ENCODE data around the gene GDPD5.

The GDPD5 gene

GRCh38 chr11:75502138-75502537, 23.6 kb downstream of the GDPD5 start:
- no peak for TF ChIP-seq EZH2 (IDR thresholded peaks at IDR 0.05; ENCODE audit: borderline replicate concordance, low read length)
- TF ChIP-seq, protein P1, sequence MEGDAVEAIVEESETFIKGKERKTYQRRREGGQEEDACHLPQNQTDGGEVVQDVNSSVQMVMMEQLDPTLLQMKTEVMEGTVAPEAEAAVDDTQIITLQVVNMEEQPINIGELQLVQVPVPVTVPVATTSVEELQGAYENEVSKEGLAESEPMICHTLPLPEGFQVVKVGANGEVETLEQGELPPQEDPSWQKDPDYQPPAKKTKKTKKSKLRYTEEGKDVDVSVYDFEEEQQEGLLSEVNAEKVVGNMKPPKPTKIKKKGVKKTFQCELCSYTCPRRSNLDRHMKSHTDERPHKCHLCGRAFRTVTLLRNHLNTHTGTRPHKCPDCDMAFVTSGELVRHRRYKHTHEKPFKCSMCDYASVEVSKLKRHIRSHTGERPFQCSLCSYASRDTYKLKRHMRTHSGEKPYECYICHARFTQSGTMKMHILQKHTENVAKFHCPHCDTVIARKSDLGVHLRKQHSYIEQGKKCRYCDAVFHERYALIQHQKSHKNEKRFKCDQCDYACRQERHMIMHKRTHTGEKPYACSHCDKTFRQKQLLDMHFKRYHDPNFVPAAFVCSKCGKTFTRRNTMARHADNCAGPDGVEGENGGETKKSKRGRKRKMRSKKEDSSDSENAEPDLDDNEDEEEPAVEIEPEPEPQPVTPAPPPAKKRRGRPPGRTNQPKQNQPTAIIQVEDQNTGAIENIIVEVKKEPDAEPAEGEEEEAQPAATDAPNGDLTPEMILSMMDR (IDR thresholded peaks at IDR 0.05; ENCODE audit: low read length): no peak
- Histone ChIP-seq H3K9ac (ENCODE audit: low read length) (no peak overlapping the region), H3K36me3 (ENCODE audit: insufficient read depth, low read length) (no peaks in the 10 kb centered on the region), H3K79me2 (ENCODE audit: insufficient read depth, low read length) (no peaks in the 10 kb centered on the region), H3K27me3 (ENCODE audit: insufficient read depth, low read length) (no peaks in the 10 kb centered on the region; the same call in 1 of the 2 replicates), H3K9me2 (ENCODE audit: low read depth, low read length) (no peaks in the 10 kb centered on the region), H4K20me1 (ENCODE audit: insufficient read depth, low read length) (no peaks in the 10 kb centered on the region), H2AFZ (ENCODE audit: low read length) (no peak overlapping the region), H3K4me1 (ENCODE audit: insufficient read depth, low read length, severe bottlenecking) (no peaks in the 10 kb centered on the region), H3K4me3 (ENCODE audit: low read depth, low read length, poor library complexity, severe bottlenecking) (no peak overlapping the region), H3K27ac (ENCODE audit: low read depth, low read length, poor library complexity, severe bottlenecking) (no peak overlapping the region), H3K9me3 (ENCODE audit: low read length) (no peaks in the 10 kb centered on the region), H3F3A (ENCODE audit: insufficient read depth, low read length) (no peaks in the 10 kb centered on the region), H3K4me2 (ENCODE audit: low read length) (no peak overlapping the region)

- Histone ChIP-seq H3F3A (ENCODE audit: insufficient read depth, low read length) (no peaks in the 10 kb centered on the region), H3K27ac (ENCODE audit: low read depth, low read length, poor library complexity, severe bottlenecking) (no peak overlapping the region), H3K4me2 (ENCODE audit: low read length) (no peak overlapping the region), H3K27me3 (ENCODE audit: insufficient read depth, low read length) (no peaks in the 10 kb centered on the region), H3K9me2 (ENCODE audit: low read depth, low read length) (no peaks in the 10 kb centered on the region), H3K4me1 (ENCODE audit: insufficient read depth, low read length, severe bottlenecking) (no peaks in the 10 kb centered on the region), H3K36me3 (ENCODE audit: insufficient read depth, low read length) (no peaks in the 10 kb centered on the region), H2AFZ (ENCODE audit: low read length) (no peak overlapping the region), H3K4me3 (ENCODE audit: low read depth, low read length, poor library complexity, severe bottlenecking) (no peak overlapping the region), H4K20me1 (ENCODE audit: insufficient read depth, low read length) (no peaks in the 10 kb centered on the region), H3K9me3 (ENCODE audit: low read length) (no peaks in the 10 kb centered on the region), H3K79me2 (ENCODE audit: insufficient read depth, low read length) (no peaks in the 10 kb centered on the region), H3K9ac (ENCODE audit: low read length) (no peak overlapping the region)
- TF ChIP-seq, protein P1 (IDR thresholded peaks at IDR 0.05; ENCODE audit: low read length): no peak
Measured at GRCh38 chr11:75500742-75501141, 25.0 kb downstream of the GDPD5 start.

- Histone ChIP-seq H3K4me3 (ENCODE audit: low read depth, low read length, poor library complexity, severe bottlenecking) (no peak overlapping the region), H2AFZ (ENCODE audit: low read length) (no peak overlapping the region), H3K9me2 (ENCODE audit: low read depth, low read length) (no peaks in the 10 kb centered on the region), H4K20me1 (ENCODE audit: insufficient read depth, low read length) (no peaks in the 10 kb centered on the region), H3K36me3 (ENCODE audit: insufficient read depth, low read length) (no peaks in the 10 kb centered on the region), H3K27ac (ENCODE audit: low read depth, low read length, poor library complexity, severe bottlenecking) (no peak overlapping the region), H3K4me2 (ENCODE audit: low read length) (no peak overlapping the region), H3K79me2 (ENCODE audit: insufficient read depth, low read length) (no peaks in the 10 kb centered on the region), H3K27me3 (ENCODE audit: insufficient read depth, low read length) (no peaks in the 10 kb centered on the region), H3K9ac (ENCODE audit: low read length) (no peak overlapping the region), H3K9me3 (ENCODE audit: low read length) (no peaks in the 10 kb centered on the region), H3F3A (ENCODE audit: insufficient read depth, low read length) (no peaks in the 10 kb centered on the region), H3K4me1 (ENCODE audit: insufficient read depth, low read length, severe bottlenecking) (no peaks in the 10 kb centered on the region)
- TF ChIP-seq, protein P1 (IDR thresholded peaks at IDR 0.05; ENCODE audit: low read length): no peak
- TF ChIP-seq EZH2 (IDR thresholded peaks at IDR 0.05; ENCODE audit: borderline replicate concordance, low read length): no peak
Measured at GRCh38 chr11:75499423-75500190, 26.1 kb downstream of the GDPD5 start.
